SK-N-SH treated with all-trans-retinoic acid at 6 μM for 48 hours (cell line): Measurements from ENCODE around the gene TANC1.

Experiments
- CREB5 ChIP-seq: fragments of 250-450 bp; sonication (Bioruptor Pico); IDR thresholded peaks from 2 replicates; pipeline ENCODE4 v1.5.1; 2020; ENCODE audit warnings: low read depth, mild to moderate bottlenecking, moderate library complexity
- OSR1 ChIP-seq: fragments of 250-450 bp; sonication (Bioruptor Pico); IDR thresholded peaks from 2 replicates; pipeline ENCODE4 v1.8.0; 2022; ENCODE audit warnings: moderate library complexity, mild to moderate bottlenecking, inconsistent platforms
- TOX ChIP-seq: fragments of 250-450 bp; sonication (Bioruptor Pico); IDR thresholded peaks from 2 replicates; pipeline ENCODE4 v1.8.0; 2021; ENCODE audit warnings: mild to moderate bottlenecking, moderate library complexity, borderline replicate concordance
- TSHZ2 ChIP-seq: fragments of 250-450 bp; sonication (Bioruptor Pico); IDR thresholded peaks from 2 replicates; pipeline ENCODE4 v1.5.0; 2020; ENCODE audit warnings: mild to moderate bottlenecking, moderate library complexity
- TF ChIP-seq, protein P1 (sequence below): fragments of 250-450 bp; sonication (Bioruptor Pico); IDR thresholded peaks from 2 replicates; pipeline ENCODE4 v1.5.1; 2021; ENCODE audit warnings: mild to moderate bottlenecking, moderate library complexity

DNA sequence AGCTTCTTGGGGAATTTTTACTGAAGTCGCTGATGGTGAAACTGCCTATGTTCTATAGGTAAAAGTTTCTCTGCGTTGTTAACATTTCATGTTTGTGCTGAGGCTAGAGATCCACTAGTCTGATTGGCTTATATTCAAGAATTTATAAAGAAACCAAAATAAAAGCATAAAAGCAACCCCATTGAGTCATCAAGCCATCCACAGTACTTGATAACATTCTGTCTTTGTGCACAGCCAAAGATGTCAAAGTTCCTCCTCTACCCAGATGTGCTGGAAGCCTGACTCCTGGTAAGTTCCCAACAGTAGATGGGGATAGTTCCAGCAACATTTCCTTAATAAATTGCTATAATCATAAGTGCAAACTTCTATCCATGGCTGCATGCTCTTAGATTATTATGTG, 107.8 kb downstream of the TANC1 start:
- TF ChIP-seq CREB5 (no peak), TSHZ2 (CRISPR knock-in tag) (no peak), OSR1 (CRISPR knock-in tag) (no peak), TOX (no peak)
- TF ChIP-seq, protein P1, sequence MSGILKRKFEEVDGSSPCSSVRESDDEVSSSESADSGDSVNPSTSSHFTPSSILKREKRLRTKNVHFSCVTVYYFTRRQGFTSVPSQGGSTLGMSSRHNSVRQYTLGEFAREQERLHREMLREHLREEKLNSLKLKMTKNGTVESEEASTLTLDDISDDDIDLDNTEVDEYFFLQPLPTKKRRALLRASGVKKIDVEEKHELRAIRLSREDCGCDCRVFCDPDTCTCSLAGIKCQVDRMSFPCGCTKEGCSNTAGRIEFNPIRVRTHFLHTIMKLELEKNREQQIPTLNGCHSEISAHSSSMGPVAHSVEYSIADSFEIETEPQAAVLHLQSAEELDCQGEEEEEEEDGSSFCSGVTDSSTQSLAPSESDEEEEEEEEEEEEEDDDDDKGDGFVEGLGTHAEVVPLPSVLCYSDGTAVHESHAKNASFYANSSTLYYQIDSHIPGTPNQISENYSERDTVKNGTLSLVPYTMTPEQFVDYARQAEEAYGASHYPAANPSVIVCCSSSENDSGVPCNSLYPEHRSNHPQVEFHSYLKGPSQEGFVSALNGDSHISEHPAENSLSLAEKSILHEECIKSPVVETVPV (CRISPR knock-in tag) = no peak
